Measurements from ENCODE around the gene RAB26. TPM values are rescaled to one million over a fixed set of nuclear protein-coding genes. Genes with fewer than 3 reads are reported as not detected.
"Not testable (repeated sequence)": the region's sequence is repeated elsewhere in the genome, so short reads cannot be mapped to it uniquely, and the experiment has no call there.

The RAB26 gene
- total RNA-seq, 1 donor from 2014 or later: 0.98 TPM

DNA sequence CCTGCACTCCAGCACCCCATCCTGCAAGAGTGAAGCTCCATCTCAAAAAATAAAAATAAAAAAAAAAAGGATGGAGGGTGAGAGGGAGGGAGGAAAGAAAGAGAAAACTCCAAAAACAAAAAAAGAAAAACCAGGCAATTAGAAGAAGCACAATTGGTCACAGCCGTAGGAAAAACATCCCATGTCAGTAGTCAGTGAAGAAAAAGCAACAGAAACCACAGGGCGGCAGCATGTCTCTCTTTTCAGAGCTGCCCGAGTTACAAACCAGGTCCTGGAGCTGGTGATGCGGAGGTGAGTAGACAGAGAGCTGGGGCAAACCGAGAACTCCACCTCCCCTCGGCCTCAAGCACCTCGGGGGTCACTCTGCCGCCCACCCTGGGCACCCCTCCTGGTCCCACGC is 27.1 kb upstream of the RAB26 start:
- not testable (repeated sequence) for H3K27ac Mint-ChIP-seq (ENCODE audit: unreplicated experiment); H3K27me3 Mint-ChIP-seq (ENCODE audit: low read depth); DNase-seq (ENCODE audit: low read depth, low spot score); H3K4me1 Mint-ChIP-seq; H3K36me3 Mint-ChIP-seq (ENCODE audit: low read depth); H3K9me3 Mint-ChIP-seq
- peak overlapping the region; percentile 78 for H3K4me3 Mint-ChIP-seq
- TF ChIP-seq, protein P1, sequence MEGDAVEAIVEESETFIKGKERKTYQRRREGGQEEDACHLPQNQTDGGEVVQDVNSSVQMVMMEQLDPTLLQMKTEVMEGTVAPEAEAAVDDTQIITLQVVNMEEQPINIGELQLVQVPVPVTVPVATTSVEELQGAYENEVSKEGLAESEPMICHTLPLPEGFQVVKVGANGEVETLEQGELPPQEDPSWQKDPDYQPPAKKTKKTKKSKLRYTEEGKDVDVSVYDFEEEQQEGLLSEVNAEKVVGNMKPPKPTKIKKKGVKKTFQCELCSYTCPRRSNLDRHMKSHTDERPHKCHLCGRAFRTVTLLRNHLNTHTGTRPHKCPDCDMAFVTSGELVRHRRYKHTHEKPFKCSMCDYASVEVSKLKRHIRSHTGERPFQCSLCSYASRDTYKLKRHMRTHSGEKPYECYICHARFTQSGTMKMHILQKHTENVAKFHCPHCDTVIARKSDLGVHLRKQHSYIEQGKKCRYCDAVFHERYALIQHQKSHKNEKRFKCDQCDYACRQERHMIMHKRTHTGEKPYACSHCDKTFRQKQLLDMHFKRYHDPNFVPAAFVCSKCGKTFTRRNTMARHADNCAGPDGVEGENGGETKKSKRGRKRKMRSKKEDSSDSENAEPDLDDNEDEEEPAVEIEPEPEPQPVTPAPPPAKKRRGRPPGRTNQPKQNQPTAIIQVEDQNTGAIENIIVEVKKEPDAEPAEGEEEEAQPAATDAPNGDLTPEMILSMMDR (conservative IDR thresholded peaks at IDR 0.05): peak; percentile 49

DNA sequence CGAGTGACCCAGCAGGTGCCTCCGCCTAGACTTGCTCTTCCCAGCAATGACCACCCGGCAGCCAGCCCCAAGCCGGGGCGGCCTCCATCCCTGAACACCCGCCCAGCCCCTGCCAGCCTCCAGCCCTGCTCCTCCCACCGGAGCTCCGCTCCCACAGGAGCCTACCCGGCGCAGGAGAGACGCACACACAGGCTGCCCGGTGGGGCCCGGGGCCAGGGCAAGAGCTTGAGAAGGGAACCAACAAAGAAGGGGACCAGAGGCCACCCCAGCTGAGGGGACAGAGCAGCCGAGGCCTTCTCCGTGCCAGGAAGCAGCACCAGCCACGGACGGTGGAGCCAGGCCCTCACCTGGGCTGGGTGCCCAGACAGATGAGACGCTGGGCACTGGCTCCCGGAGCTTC is 26.6 kb upstream of the RAB26 start:
- Mint-ChIP-seq H3K4me1 (peaks cover 10% of the 10 kb centered on the region), H3K36me3 (ENCODE audit: low read depth) (no peaks in the 10 kb centered on the region), H3K27me3 (ENCODE audit: low read depth) (no peaks in the 10 kb centered on the region), H3K4me3 (no peak overlapping the region), H3K27ac (ENCODE audit: unreplicated experiment) (no peak overlapping the region), H3K9me3 (no peaks in the 10 kb centered on the region)
- no peak for DNase-seq (ENCODE audit: low read depth, low spot score)
- TF ChIP-seq, protein P1 (conservative IDR thresholded peaks at IDR 0.05): no peak

DNA sequence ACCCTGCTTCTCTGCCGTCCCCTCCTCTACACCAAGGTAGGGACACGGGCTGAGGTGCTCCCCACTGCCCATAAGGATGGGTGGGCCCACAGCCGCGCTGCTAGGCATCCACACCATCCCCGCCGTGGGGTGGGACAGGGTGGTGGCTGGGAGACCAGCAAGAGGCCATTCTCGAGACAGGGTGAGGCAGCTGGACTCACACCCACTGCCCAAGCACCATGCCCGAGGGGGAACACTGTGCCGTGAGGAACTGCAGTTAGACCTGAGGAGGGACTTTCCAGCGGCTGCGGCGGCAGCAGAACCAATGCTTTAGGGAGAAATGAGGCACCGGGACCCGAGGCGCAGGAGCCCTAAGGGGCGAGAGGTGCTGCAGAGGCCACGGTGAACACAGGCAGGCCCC is 26.0 kb upstream of the RAB26 start:
- Mint-ChIP-seq H3K4me3 (no peak overlapping the region), H3K4me1 (peaks cover 15% of the 10 kb centered on the region), H3K36me3 (ENCODE audit: low read depth) (no peaks in the 10 kb centered on the region), H3K27me3 (ENCODE audit: low read depth) (no peaks in the 10 kb centered on the region), H3K9me3 (no peaks in the 10 kb centered on the region), H3K27ac (ENCODE audit: unreplicated experiment) (no peak overlapping the region)
- DNase-seq (ENCODE audit: low read depth, low spot score): no peak
- TF ChIP-seq, protein P1 (conservative IDR thresholded peaks at IDR 0.05): no peak

DNA sequence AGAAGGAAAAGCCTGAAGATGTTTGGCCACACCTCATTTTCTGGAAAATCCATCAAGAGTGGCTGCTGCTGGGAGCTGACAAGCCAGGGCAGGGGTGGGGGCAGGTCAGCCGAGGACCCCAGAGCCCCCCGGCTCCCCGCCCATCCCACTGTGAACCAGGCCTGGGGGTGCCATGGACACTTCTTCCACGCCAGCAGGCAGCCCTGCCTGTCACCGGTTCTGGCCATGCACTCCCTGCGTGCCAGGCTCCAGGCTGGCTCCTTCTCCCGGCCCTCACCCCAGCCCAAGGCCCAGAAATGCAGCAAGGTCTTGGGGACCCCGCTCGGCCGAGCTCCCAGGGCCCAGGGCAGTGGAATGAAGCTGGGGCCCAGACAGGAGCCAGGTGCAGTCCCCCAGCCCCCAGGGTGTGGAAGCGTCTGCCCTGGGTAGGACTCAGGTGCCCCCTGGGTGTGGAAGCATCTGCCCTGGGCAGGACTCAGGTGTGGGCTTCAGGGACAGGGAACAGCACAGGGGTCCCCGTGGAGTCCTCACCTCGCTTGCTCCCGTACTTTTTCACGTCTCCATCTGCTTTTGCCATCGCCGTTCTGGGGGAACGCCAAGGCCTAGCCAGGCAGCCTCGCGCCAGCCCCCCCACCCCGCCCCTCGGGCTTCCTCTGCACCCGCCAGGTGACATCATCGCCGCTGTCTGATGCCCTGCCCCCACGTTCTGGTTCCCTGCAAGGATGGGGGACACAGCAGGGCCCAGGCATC is 25.3 kb upstream of the RAB26 start:
- H3K27me3 Mint-ChIP-seq (ENCODE audit: low read depth); H3K36me3 Mint-ChIP-seq (ENCODE audit: low read depth); H3K9me3 Mint-ChIP-seq; H3K27ac Mint-ChIP-seq (ENCODE audit: unreplicated experiment); H3K4me3 Mint-ChIP-seq; DNase-seq (ENCODE audit: low read depth, low spot score): not testable (repeated sequence)
- H3K4me1 Mint-ChIP-seq: peaks cover 15% of the 10 kb centered on the region

DNA sequence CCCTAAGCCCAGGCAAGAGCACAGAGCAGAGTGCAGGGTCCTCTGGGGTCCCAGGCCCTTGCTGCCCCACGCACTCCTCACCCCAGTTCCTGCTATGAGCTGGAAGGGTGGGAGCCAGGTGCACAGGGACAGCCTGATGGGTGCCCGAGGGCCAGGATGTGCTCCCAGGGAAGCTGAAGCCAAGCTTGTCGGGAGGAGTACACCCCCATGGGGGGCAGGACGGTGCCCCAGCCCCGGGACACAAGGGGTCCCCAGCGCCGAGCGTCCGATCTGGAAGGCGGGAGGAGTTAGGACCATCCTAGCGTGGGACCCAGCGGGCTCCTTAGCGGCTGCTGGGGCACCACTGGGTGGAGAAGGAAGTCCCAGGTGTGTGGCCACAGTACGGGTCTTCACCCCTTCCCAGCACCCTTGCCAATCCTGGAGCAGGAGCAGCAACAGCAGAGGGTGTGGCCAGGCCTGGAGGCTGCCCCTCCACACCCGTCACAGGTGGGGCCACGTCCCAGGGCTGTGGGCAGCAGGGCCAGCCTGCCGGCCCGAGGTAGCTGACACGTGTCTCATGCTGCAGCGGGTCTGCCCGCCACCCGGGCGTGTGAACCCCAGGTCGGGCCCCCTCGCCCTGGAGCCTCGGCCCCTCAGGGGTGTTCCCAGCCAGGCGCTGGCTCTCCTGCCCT is 24.6 kb upstream of the RAB26 start:
- H3K27ac Mint-ChIP-seq (ENCODE audit: unreplicated experiment); H3K27me3 Mint-ChIP-seq (ENCODE audit: low read depth); H3K36me3 Mint-ChIP-seq (ENCODE audit: low read depth); DNase-seq (ENCODE audit: low read depth, low spot score); H3K4me3 Mint-ChIP-seq; H3K9me3 Mint-ChIP-seq: not testable (repeated sequence)
- peaks cover 19% of the 10 kb centered on the region for H3K4me1 Mint-ChIP-seq

DNA sequence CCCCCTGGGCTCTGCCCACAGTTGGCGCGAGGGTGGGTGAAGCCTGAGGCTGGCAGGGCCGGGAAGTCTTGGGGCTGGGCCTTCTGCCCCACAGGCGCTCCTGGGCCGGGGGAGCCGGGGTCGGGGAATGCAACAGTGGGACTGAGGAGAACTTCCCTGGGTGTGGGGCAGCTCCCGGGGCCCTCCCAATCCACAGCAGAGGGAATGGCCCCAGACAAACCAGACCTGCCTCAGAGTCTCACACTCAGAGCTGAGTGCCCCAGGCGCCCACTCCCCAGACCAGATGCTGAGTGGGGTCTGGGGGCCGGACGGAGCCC is 24.1 kb upstream of the RAB26 start:
- H3K36me3 Mint-ChIP-seq (ENCODE audit: low read depth); H3K4me3 Mint-ChIP-seq; H3K27me3 Mint-ChIP-seq (ENCODE audit: low read depth); DNase-seq (ENCODE audit: low read depth, low spot score); H3K27ac Mint-ChIP-seq (ENCODE audit: unreplicated experiment); H3K9me3 Mint-ChIP-seq: not testable (repeated sequence)
- H3K4me1 Mint-ChIP-seq: peaks cover 19% of the 10 kb centered on the region

DNA sequence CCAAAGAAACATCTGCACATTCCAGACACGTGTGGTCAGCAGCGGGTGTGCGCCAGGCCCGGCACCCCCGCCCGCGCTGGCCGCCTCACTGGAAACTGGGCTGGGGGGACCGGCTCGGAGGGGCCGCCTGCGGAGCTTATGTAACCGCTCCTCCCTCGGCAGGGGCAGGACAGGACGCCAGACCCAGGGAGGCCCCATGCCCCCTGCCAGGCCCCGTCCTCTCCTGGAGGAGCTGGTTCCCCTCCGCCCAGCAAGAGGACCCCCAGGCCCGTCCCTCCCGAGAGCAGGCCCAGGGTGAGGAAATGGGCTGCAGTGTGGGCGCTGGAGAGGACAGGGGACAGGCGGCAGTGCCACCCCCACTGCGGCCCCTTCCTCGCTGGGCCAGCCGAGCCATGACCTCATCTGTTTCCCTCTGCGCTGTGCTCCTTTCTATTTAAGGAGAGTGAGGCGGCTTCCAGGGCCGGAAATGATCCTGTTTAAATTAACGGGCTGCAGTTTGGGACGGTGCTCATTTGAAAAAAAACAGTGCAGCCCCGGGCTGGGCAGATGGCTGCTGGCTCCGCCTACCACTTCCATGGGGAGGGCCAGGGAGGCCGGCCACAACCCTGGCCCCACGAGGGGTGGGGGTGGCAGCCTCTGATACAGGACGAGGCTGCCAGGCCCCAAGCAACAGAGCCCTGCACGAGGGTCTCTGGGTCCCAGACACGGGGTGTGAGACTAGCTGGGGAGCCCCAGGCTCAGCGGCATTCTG is 23.6 kb upstream of the RAB26 start:
- Mint-ChIP-seq H3K4me3 (peak overlapping the region; percentile 74), H3K27ac (ENCODE audit: unreplicated experiment) (peak overlapping the region; percentile 94), H3K4me1 (peaks cover 19% of the 10 kb centered on the region)
- not testable (repeated sequence) for H3K9me3 Mint-ChIP-seq; H3K36me3 Mint-ChIP-seq (ENCODE audit: low read depth); H3K27me3 Mint-ChIP-seq (ENCODE audit: low read depth)
- peak; percentile 37 for DNase-seq (ENCODE audit: low read depth, low spot score)

DNA sequence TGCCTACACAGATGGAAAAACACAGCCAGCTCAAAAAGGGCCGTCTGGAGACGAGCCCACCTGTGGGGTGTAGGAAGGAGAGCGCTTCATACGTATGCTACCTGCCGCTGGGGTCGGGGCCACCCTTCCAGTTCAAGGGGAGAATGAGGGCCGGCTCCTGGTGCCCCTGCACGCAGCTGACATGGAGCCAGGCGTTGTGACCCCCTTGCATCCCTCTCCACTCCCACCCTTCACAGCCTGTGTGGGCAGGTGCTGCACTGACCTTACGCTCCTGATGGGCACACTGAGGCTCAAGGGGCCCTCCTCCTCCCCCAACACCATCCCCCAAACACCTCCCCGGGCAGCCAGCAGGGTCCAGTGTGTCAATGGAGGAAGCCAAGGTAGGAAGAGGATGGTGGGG is 22.8 kb upstream of the RAB26 start:
- H3K36me3 Mint-ChIP-seq (ENCODE audit: low read depth); H3K27me3 Mint-ChIP-seq (ENCODE audit: low read depth); H3K9me3 Mint-ChIP-seq; DNase-seq (ENCODE audit: low read depth, low spot score): not testable (repeated sequence)
- Mint-ChIP-seq H3K4me1 (peaks cover 19% of the 10 kb centered on the region), H3K27ac (ENCODE audit: unreplicated experiment) (peak overlapping the region; percentile 94), H3K4me3 (peak overlapping the region; percentile 74)

DNA sequence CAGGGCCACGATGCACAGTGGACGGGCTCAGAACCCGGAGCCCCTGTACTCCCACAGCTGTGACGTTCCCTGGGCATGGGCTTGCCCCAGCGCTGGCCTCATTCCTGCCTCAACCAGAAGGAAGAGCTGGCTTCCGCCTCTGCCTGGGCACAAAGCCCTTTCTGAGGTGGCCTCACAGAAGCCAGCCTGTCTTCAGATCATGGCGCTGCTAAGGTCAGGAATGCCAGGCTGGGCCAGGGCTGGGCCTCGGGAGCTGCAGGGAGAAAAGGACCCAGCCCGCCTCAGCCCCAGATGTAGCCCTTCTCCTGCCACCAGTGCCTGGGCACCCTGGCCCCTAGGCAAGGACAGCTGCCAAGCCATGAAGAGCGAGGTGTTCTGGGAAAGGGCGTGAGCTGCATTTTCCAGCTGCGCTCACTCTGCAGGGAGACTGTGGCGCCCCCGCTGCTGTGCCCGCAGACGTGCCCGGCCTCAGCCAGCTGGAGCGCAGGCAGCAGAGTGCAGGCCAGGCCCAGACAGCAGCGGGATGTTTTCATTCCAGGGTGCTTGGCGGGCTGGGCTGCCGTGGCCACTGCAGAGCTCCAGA is 22.2 kb upstream of the RAB26 start:
- not testable (repeated sequence) for H3K9me3 Mint-ChIP-seq; H3K4me3 Mint-ChIP-seq; DNase-seq (ENCODE audit: low read depth, low spot score); H3K36me3 Mint-ChIP-seq (ENCODE audit: low read depth); H3K27me3 Mint-ChIP-seq (ENCODE audit: low read depth); H3K27ac Mint-ChIP-seq (ENCODE audit: unreplicated experiment)
- peaks cover 19% of the 10 kb centered on the region for H3K4me1 Mint-ChIP-seq

DNA sequence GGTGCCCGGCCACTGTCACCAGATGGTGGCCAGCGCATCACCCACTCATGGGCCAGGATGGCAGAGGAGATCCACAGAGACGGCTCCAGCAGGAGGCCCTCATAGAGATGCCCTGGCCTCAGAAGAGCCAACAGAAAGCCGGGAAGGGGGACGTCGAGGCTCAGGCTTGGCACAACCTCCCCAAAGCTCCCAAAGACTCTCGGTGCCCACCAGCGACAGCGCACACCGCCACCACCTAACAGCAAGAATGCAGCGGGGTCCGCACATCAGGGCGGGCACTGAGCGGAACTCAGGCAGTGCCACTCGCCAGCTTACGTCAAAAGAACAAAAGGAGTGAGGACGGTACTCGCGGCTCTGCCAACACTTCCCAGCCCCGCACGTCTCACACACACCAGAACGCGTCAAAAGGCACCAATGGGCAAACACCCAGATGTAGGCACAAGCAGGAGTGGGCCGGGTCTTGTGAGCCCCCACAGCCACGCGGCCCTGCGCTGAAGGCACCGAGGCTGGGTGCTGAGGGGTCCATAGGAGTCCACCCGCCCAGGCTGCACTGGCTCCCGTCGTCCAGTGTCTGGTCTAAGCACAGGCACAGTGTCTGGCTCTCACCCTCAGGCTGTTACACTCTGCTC is 21.4 kb upstream of the RAB26 start:
- not testable (repeated sequence) for H3K36me3 Mint-ChIP-seq (ENCODE audit: low read depth); H3K27me3 Mint-ChIP-seq (ENCODE audit: low read depth); DNase-seq (ENCODE audit: low read depth, low spot score); H3K9me3 Mint-ChIP-seq
- Mint-ChIP-seq H3K27ac (ENCODE audit: unreplicated experiment) (peak overlapping the region; percentile 27), H3K4me3 (peak overlapping the region; percentile 41), H3K4me1 (peaks cover 19% of the 10 kb centered on the region)
